ENCODE data around the gene BCL6.

BCL6 gene

GRCh38 chr3:187774185-187774789, 29.0 kb upstream of the BCL6 start:
- no peak overlapping the region for H3K4me3 ChIP-seq (ENCODE audit: low read length, poor library complexity, severe bottlenecking)

GRCh38 chr3:187773233-187774184, 28.2 kb upstream of the BCL6 start:
- Histone ChIP-seq H3K4me1 (ENCODE audit: insufficient read depth, low read length, poor library complexity, severe bottlenecking) (peaks cover 33% of the 10 kb centered on the region), H3K79me2 (ENCODE audit: insufficient read depth, low read length) (no peaks in the 10 kb centered on the region), H3F3A (ENCODE audit: low read depth) (0 out of 2 replicates have a peak, but pooled peaks cover 3% of the 10 kb centered on the region), H4K20me1 (ENCODE audit: insufficient read depth, low read length, poor library complexity, severe bottlenecking) (no peaks in the 10 kb centered on the region), H3K9me2 (replicated peaks; ENCODE audit: low read depth, low read length) (no peaks in the 10 kb centered on the region), H3K27me3 (ENCODE audit: insufficient read depth, low read length, poor library complexity, severe bottlenecking) (no peaks in the 10 kb centered on the region), H3K4me2 (ENCODE audit: low read depth, low read length, poor library complexity, severe bottlenecking) (no peak overlapping the region), H3K36me3 (ENCODE audit: insufficient read depth, low read length) (no peaks in the 10 kb centered on the region), H3K9me3 (ENCODE audit: insufficient read depth, low read depth, low read length) (no peaks in the 10 kb centered on the region), H2AFZ (ENCODE audit: low read length) (peak overlapping the region; percentile 21; the same call in 1 of the 2 replicates), H3K4me3 (ENCODE audit: low read length, poor library complexity, severe bottlenecking) (no peak overlapping the region), H3K9ac (ENCODE audit: low read depth, low read length, poor library complexity, severe bottlenecking) (no peak overlapping the region)
- no peak for TF ChIP-seq EZH2phosphoT487 (IDR thresholded peaks at IDR 0.05; ENCODE audit: borderline replicate concordance)
- TF ChIP-seq CTCF (conservative IDR thresholded peaks at IDR 0.05; ENCODE audit: low read length), result no peak

More at GRCh38 chr3:187774185-187774789, 29.0 kb upstream of the BCL6 start:
- Histone ChIP-seq H3K4me2 (ENCODE audit: low read depth, low read length, poor library complexity, severe bottlenecking) (no peak overlapping the region), H3K4me1 (ENCODE audit: insufficient read depth, low read length, poor library complexity, severe bottlenecking) (peaks cover 39% of the 10 kb centered on the region), H3F3A (ENCODE audit: low read depth) (0 out of 2 replicates have a peak, but pooled peaks cover 3% of the 10 kb centered on the region), H3K9ac (ENCODE audit: low read depth, low read length, poor library complexity, severe bottlenecking) (no peak overlapping the region), H3K9me2 (replicated peaks; ENCODE audit: low read depth, low read length) (no peaks in the 10 kb centered on the region), H3K9me3 (ENCODE audit: insufficient read depth, low read depth, low read length) (no peaks in the 10 kb centered on the region), H3K27me3 (ENCODE audit: insufficient read depth, low read length, poor library complexity, severe bottlenecking) (no peaks in the 10 kb centered on the region), H3K36me3 (ENCODE audit: insufficient read depth, low read length) (no peaks in the 10 kb centered on the region), H2AFZ (ENCODE audit: low read length) (peak overlapping the region; percentile 21; the same call in 1 of the 2 replicates), H3K79me2 (ENCODE audit: insufficient read depth, low read length) (no peaks in the 10 kb centered on the region), H4K20me1 (ENCODE audit: insufficient read depth, low read length, poor library complexity, severe bottlenecking) (no peaks in the 10 kb centered on the region)
- TF ChIP-seq CTCF (conservative IDR thresholded peaks at IDR 0.05; ENCODE audit: low read length), result no peak
- TF ChIP-seq EZH2phosphoT487 (IDR thresholded peaks at IDR 0.05; ENCODE audit: borderline replicate concordance), result no peak

GRCh38 chr3:187770224-187770623, 25.0 kb upstream of the BCL6 start:
- no peaks in the 10 kb centered on the region for H3K36me3 ChIP-seq (ENCODE audit: insufficient read depth, low read length)
- no peak overlapping the region for H3K9ac ChIP-seq (ENCODE audit: low read depth, low read length, poor library complexity, severe bottlenecking)
- no peaks in the 10 kb centered on the region for H3F3A ChIP-seq (ENCODE audit: low read depth)
- H3K27me3 ChIP-seq (ENCODE audit: insufficient read depth, low read length, poor library complexity, severe bottlenecking), result no peaks in the 10 kb centered on the region
- H3K9me2 ChIP-seq (replicated peaks; ENCODE audit: low read depth, low read length), result no peaks in the 10 kb centered on the region
- no peak overlapping the region for H3K4me3 ChIP-seq (ENCODE audit: low read length, poor library complexity, severe bottlenecking)
- no peaks in the 10 kb centered on the region for H3K79me2 ChIP-seq (ENCODE audit: insufficient read depth, low read length)
- no peaks in the 10 kb centered on the region for H4K20me1 ChIP-seq (ENCODE audit: insufficient read depth, low read length, poor library complexity, severe bottlenecking)
- no peak overlapping the region for H2AFZ ChIP-seq (ENCODE audit: low read length)
- no peak overlapping the region for H3K4me2 ChIP-seq (ENCODE audit: low read depth, low read length, poor library complexity, severe bottlenecking)
- H3K9me3 ChIP-seq (ENCODE audit: insufficient read depth, low read depth, low read length), result no peaks in the 10 kb centered on the region
- TF ChIP-seq EZH2phosphoT487 (IDR thresholded peaks at IDR 0.05; ENCODE audit: borderline replicate concordance), result no peak
- no peak for TF ChIP-seq CTCF (conservative IDR thresholded peaks at IDR 0.05; ENCODE audit: low read length)
- peaks cover 15% of the 10 kb centered on the region for H3K4me1 ChIP-seq (ENCODE audit: insufficient read depth, low read length, poor library complexity, severe bottlenecking)
